Keratinocyte (primary cell): ENCODE measurements around the gene CTIF.

Experiments
- EZH2 ChIP-seq: IDR thresholded peaks from one replicate; pipeline ENCODE4 v1.6.1; 2012; ENCODE audit warnings: inconsistent platforms, mild to moderate bottlenecking, low read length, moderate library complexity
- TF ChIP-seq, protein P1 (sequence below), 3 experiments: IDR thresholded peaks in 1 of 3; conservative IDR thresholded peaks in 1 of 3; optimal IDR thresholded peaks in 1 of 3; 2 replicates in 2 of 3; 3 replicates in 1 of 3; pipeline versions ENCODE3 to v1.5.1; 2011; ENCODE audit warnings: low read length in 3 of 3, mild to moderate bottlenecking in 3 of 3, moderate library complexity in 2 of 3, control low read depth in 1 of 3, inconsistent platforms in 1 of 3; ENCODE audit not compliant: insufficient read depth in 2 of 3; ENCODE audit errors: extremely low read depth in 1 of 3

DNA sequence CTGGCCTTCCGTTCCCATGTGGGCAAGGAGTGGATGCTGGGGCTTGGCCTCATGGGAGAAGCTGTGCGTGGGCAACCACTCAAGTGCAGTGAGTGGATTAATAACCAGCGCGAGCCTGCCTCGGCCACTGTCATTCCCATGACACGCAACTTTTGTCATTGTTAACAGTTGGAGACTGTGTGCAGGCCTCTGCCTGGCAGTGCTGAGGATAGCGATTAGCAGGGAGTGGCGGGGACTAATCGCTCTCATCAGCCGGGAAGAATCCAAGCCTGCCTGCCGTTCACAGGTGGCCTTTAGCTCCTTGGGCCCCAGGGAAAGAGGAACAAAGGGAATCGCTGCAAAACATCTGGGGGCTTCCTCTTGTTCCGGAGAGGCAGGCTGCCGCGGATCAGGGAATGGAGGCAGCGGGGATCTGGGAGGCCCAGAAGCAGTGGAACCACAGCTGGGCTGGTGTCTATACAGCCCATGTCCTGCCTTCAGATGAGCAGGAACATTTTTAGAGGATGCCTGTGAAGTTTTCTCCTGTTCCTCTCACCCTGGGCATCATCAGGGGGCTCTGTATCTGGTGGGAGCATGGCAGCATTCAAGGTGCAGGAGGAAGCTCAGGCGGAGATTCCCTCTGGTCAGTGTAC lies 53.8 kb downstream of the CTIF start:
- TF ChIP-seq, protein P1, sequence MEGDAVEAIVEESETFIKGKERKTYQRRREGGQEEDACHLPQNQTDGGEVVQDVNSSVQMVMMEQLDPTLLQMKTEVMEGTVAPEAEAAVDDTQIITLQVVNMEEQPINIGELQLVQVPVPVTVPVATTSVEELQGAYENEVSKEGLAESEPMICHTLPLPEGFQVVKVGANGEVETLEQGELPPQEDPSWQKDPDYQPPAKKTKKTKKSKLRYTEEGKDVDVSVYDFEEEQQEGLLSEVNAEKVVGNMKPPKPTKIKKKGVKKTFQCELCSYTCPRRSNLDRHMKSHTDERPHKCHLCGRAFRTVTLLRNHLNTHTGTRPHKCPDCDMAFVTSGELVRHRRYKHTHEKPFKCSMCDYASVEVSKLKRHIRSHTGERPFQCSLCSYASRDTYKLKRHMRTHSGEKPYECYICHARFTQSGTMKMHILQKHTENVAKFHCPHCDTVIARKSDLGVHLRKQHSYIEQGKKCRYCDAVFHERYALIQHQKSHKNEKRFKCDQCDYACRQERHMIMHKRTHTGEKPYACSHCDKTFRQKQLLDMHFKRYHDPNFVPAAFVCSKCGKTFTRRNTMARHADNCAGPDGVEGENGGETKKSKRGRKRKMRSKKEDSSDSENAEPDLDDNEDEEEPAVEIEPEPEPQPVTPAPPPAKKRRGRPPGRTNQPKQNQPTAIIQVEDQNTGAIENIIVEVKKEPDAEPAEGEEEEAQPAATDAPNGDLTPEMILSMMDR (optimal IDR thresholded peaks at IDR 0.05 in 1 of 3, IDR thresholded peaks at IDR 0.05 in 1 of 3, conservative IDR thresholded peaks at IDR 0.05 in 1 of 3; ENCODE audit: extremely low read depth in 1 of 3, insufficient read depth in 2 of 3, low read length in 3 of 3): no peak
- TF ChIP-seq EZH2: no peak
